ENCODE data around the gene NEK10.

DNA sequence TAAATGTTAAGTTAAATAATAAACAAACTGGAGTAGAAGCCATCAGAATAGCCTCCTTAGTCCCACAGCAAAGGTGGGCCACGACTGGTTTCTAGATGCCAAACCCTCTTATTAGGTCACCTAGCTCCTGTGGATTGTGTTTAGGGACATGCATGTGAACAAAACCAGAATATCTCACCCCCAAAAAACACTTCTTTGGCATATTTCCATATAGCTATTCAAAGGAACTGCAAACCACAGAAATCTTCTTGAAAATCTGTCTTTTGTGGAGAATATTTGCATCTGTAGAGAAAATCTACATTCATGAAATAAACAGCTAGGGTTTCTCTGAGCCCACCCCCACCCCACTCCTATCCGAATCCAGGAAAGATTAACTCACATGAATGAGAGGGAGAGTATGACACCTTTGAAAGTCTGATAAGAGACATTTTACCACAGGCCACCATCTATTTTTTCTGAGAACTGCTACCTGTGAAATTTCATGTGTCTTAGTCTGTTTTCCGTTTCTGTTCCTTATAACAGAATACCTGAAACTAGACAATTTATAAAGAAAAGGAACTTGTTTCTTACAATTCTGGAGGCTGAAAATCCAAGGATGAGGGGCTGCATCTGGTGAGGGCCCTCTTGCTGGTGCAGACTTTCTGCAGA, 159.4 kb downstream of the NEK10 start:
- no peak for TF ChIP-seq EP300 (IDR thresholded peaks at IDR 0.05)
- no peak for TF ChIP-seq POLR2A (IDR thresholded peaks at IDR 0.05; ENCODE audit: low read depth)
- TF ChIP-seq, protein P1, sequence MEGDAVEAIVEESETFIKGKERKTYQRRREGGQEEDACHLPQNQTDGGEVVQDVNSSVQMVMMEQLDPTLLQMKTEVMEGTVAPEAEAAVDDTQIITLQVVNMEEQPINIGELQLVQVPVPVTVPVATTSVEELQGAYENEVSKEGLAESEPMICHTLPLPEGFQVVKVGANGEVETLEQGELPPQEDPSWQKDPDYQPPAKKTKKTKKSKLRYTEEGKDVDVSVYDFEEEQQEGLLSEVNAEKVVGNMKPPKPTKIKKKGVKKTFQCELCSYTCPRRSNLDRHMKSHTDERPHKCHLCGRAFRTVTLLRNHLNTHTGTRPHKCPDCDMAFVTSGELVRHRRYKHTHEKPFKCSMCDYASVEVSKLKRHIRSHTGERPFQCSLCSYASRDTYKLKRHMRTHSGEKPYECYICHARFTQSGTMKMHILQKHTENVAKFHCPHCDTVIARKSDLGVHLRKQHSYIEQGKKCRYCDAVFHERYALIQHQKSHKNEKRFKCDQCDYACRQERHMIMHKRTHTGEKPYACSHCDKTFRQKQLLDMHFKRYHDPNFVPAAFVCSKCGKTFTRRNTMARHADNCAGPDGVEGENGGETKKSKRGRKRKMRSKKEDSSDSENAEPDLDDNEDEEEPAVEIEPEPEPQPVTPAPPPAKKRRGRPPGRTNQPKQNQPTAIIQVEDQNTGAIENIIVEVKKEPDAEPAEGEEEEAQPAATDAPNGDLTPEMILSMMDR (IDR thresholded peaks at IDR 0.05): no peak
